A549 (cell line): ENCODE data around the gene BCL2L13.

Source experiments
- HOXA7 ChIP-seq: fragments of 250-450 bp; sonication (Bioruptor Pico); IDR thresholded peaks from 2 replicates; pipeline ENCODE4 v1.5.0; 2020; ENCODE audit warnings: mild to moderate bottlenecking, moderate library complexity
- NR3C1 ChIP-seq: fragments of >200 bp; sonication (Bioruptor Twin); formaldehyde crosslinking; IDR thresholded peaks from 3 replicates; pipeline ENCODE4 v1.6.1; 2017
- POLR2A ChIP-seq: IDR thresholded peaks from 2 replicates; pipeline ENCODE4 v1.6.1; 2012; ENCODE audit warnings: mild to moderate bottlenecking, low read length
- TF ChIP-seq, protein P1 (sequence below): fragments of >200 bp; sonication (Bioruptor Twin); formaldehyde crosslinking; IDR thresholded peaks from 2 replicates; pipeline ENCODE4 v1.6.1; 2016
- TF ChIP-seq, protein P2 (sequence below): fragments of >200 bp; sonication (Bioruptor Twin); formaldehyde crosslinking; IDR thresholded peaks from 3 replicates; pipeline ENCODE4 v1.5.1; 2016

DNA sequence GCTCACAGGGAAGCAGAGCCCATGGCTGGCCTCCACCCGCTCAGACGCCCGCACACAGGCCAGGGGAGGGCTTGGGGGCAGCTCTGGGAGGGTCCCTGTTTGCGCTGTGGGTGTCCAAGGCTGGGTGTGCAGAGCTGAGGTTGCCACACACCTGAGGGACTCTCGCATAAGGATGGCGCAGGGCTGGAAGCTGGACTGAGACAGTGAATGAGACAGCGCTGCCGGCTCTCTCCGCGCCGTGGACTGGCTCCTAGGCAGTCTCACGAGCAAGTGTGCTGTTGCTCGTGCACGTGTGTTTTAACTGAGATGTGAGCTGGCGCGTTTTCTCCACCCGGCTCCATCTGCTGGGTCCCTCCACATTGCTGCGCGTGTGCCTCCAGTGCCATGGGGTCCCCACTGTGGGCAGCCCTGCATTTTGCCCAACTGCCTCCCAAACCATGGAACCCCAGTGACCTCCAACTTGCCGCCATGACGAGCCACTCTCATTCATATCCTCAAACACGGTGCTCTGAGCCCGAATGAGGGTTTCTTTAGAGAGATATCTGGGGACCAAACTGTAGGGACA is 139.9 kb downstream of the BCL2L13 start:
- TF ChIP-seq, protein P1, sequence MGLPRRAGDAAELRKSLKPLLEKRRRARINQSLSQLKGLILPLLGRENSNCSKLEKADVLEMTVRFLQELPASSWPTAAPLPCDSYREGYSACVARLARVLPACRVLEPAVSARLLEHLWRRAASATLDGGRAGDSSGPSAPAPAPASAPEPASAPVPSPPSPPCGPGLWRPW: no peak
- TF ChIP-seq POLR2A: no peak
- TF ChIP-seq, protein P2, sequence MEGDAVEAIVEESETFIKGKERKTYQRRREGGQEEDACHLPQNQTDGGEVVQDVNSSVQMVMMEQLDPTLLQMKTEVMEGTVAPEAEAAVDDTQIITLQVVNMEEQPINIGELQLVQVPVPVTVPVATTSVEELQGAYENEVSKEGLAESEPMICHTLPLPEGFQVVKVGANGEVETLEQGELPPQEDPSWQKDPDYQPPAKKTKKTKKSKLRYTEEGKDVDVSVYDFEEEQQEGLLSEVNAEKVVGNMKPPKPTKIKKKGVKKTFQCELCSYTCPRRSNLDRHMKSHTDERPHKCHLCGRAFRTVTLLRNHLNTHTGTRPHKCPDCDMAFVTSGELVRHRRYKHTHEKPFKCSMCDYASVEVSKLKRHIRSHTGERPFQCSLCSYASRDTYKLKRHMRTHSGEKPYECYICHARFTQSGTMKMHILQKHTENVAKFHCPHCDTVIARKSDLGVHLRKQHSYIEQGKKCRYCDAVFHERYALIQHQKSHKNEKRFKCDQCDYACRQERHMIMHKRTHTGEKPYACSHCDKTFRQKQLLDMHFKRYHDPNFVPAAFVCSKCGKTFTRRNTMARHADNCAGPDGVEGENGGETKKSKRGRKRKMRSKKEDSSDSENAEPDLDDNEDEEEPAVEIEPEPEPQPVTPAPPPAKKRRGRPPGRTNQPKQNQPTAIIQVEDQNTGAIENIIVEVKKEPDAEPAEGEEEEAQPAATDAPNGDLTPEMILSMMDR: no peak
- no peak for TF ChIP-seq HOXA7 (CRISPR knock-in tag)
- TF ChIP-seq NR3C1: no peak
